Tibial nerve (tissue), 4 donors: Measurements from ENCODE around the gene HNRNPF. TPM values are rescaled to one million over a fixed set of nuclear protein-coding genes. Genes with fewer than 3 reads are reported as not detected.

Experiments used
- DNase-seq, 2 donors: peaks; one replicate each; pipeline ENCODE4 v3.0.0-alpha.2; 2019; ENCODE audit warnings: low spot score in 2 of 2
- H3K27ac ChIP-seq, 4 donors: fragments of 200-600 bp; sonication (generic) in 3 of 4; one replicate each; pipeline ENCODE4 v1.5.1; 2017 to 2019; ENCODE audit warnings: mild to moderate bottlenecking in 1 of 4
- H3K27me3 ChIP-seq, 2 donors: fragments of 200-600 bp; sonication (generic) in 1 of 2; one replicate each; pipeline versions ENCODE4 v1.5.1 to v1.6.0; 2017 to 2019
- H3K36me3 ChIP-seq, 3 donors: fragments of 200-600 bp; sonication (generic); one replicate each; pipeline ENCODE4 v1.5.1; 2018 to 2019
- H3K4me1 ChIP-seq, 4 donors: fragments of 200-600 bp; sonication (generic) in 3 of 4; one replicate each; pipeline ENCODE4 v1.5.1; 2017 to 2019
- H3K4me3 ChIP-seq, 4 donors: fragments of 200-600 bp; sonication (generic) in 3 of 4; one replicate each; pipeline ENCODE4 v1.5.1; 2017 to 2019; ENCODE audit warnings: mild to moderate bottlenecking in 1 of 4, moderate library complexity in 1 of 4
- H3K9me3 ChIP-seq, 4 donors: fragments of 200-600 bp; sonication (generic) in 3 of 4; one replicate each; pipeline ENCODE4 v1.5.1; 2017 to 2019
- EP300 ChIP-seq, 2 donors: sonication (generic); formaldehyde crosslinking; IDR thresholded peaks; one replicate each; pipeline ENCODE4 v1.6.1; 2017; ENCODE audit warnings: antibody characterized with exemption in 2 of 2, mild to moderate bottlenecking in 1 of 2
- POLR2A ChIP-seq, 2 donors: fragments of 450-650 bp; IDR thresholded peaks; one replicate each; pipeline ENCODE4 v1.6.1; 2017; ENCODE audit warnings: antibody characterized with exemption in 2 of 2, mild to moderate bottlenecking in 2 of 2, moderate library complexity in 2 of 2
- WGBS, 2 donors: methylation state at CpG; one replicate each; pipeline ENCODE4 v1.1.5; 2018; 5-methylcytosine and 5-hydroxymethylcytosine counted together
- total RNA-seq, 4 donors: library from RNA; depleted of rRNA; stranded (reverse); fragments of >200 nt; gene quantifications; one replicate each; pipeline ENCODE4 v1.1.0, GENCODE V29; 2016
- TF ChIP-seq, protein P1 (sequence below), 5 experiments: fragments of 200-600 bp in 3 of 5; fragments of 450-650 bp in 2 of 5; sonication (generic) in 3 of 5; IDR thresholded peaks; one replicate each; pipeline ENCODE4 v1.5.1; 2016 to 2019; ENCODE audit warnings: antibody characterized with exemption in 5 of 5, mild to moderate bottlenecking in 3 of 5, moderate library complexity in 2 of 5

HNRNPF gene
- total RNA-seq, 4 donors from 2014 or later, result 112 to 136 (median 134) TPM

DNA sequence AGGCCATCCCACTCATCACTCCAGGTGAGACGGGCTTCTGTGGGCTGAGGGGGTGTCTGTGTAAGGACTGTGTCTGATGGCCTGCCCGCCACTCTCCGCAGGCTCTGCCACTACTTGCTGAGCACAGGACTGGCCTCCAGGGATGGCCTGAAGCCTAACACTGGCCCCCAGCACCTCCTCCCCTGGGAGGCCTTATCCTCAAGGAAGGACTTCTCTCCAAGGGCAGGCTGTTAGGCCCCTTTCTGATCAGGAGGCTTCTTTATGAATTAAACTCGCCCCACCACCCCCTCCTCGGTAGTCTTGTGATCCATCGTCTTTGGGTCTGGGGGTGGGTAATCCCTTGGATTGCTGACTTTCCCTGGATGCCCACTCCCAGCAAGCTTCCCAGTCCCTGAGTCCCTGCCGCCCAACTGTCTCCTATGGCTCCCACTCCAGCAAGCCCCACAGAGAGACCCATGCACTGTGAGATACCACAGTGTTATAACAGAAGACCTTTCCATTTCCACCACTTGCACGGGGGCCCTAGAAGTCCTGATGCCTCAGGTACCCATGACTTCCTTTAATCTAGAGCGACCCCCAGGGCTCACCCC lies 32.8 kb downstream of the HNRNPF start:
- TF ChIP-seq, protein P1, sequence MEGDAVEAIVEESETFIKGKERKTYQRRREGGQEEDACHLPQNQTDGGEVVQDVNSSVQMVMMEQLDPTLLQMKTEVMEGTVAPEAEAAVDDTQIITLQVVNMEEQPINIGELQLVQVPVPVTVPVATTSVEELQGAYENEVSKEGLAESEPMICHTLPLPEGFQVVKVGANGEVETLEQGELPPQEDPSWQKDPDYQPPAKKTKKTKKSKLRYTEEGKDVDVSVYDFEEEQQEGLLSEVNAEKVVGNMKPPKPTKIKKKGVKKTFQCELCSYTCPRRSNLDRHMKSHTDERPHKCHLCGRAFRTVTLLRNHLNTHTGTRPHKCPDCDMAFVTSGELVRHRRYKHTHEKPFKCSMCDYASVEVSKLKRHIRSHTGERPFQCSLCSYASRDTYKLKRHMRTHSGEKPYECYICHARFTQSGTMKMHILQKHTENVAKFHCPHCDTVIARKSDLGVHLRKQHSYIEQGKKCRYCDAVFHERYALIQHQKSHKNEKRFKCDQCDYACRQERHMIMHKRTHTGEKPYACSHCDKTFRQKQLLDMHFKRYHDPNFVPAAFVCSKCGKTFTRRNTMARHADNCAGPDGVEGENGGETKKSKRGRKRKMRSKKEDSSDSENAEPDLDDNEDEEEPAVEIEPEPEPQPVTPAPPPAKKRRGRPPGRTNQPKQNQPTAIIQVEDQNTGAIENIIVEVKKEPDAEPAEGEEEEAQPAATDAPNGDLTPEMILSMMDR (IDR thresholded peaks at IDR 0.05), result no peak
- no peak for TF ChIP-seq POLR2A (IDR thresholded peaks at IDR 0.05)
- no peak for TF ChIP-seq EP300 (IDR thresholded peaks at IDR 0.05)
- Histone ChIP-seq H3K27ac (no peak overlapping the region), H3K4me3 (no peak overlapping the region), H3K4me1 (peaks cover 0 to 4% (median 0%) of the 10 kb centered on the region in 4 donors), H3K36me3 (no peaks in the 10 kb centered on the region), H3K9me3 (no peaks in the 10 kb centered on the region), H3K27me3 (no peaks in the 10 kb centered on the region)
- WGBS, 2 donors, result 89 to 92% methylated on average over 9 of the region's 9 CpGs
- no peak for DNase-seq

DNA sequence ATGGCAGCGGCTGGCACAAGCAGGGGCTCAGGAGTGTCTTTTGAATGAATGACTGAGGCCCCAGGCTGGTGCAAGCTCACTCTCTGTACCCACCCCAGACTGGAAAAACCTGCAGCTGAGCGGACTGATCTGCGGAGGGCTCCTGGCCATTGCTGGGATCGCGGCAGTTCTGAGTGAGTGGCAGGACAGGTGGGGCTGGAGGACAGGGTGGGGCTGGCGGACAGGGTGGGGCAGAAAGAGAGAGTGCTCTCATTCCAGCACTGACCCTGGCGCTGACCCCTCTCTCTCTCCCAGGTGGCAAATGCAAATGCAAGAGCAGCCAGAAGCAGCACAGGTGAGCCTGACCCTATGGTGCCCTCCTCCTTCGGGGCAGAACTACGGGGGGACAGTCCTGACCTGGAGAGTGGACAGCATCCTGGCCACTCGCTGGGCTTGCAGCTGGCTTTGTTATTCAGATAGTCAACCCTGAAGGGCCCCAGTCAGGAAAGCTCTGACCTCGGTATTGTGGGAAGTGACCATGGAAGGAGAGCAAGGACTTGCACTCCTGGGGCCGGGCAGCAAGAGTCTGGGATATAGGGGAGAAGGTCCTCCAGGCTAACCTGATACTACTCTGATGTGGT lies 33.5 kb downstream of the HNRNPF start:
- Histone ChIP-seq H3K27me3 (no peaks in the 10 kb centered on the region), H3K27ac (no peak overlapping the region), H3K36me3 (no peaks in the 10 kb centered on the region), H3K4me3 (no peak overlapping the region), H3K9me3 (no peaks in the 10 kb centered on the region), H3K4me1 (peaks cover 0 to 4% (median 0%) of the 10 kb centered on the region in 4 donors)
- TF ChIP-seq, protein P1 (IDR thresholded peaks at IDR 0.05), result no peak
- no peak for TF ChIP-seq POLR2A (IDR thresholded peaks at IDR 0.05)
- no peak for TF ChIP-seq EP300 (IDR thresholded peaks at IDR 0.05)
- no peak for DNase-seq
- WGBS, 2 donors, result 79 to 83% methylated on average over 11 to 12 of the region's 12 CpGs

DNA sequence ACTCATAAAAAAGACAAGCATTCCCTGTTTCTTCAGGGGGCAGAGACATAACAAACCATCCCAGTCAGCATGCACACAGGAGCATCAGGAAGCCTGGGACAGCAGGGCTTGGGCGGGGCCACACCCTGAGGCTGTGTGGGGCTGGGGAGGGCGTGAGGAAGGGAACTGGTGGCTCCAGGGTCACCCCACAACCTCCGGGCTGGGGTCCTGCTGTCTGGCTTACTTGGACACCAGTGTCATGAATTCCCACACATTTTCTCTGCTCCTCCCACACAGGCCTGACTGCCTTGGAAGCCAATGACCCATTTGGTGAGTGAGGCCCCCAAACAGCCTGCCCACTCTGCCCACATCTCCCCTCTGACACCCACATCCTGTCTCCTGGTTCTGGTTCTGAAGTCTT lies 34.8 kb downstream of the HNRNPF start:
- WGBS, 2 donors, result 71 to 84% methylated on average over 3 of the region's 3 CpGs
- no peaks in the 10 kb centered on the region for H3K27me3 ChIP-seq
- TF ChIP-seq, protein P1 (IDR thresholded peaks at IDR 0.05), result no peak
- no peak for TF ChIP-seq EP300 (IDR thresholded peaks at IDR 0.05)

GRCh38 chr10:43373461-43373860 lies 35.5 kb downstream of the HNRNPF start:
- H3K27me3 ChIP-seq, result no peaks in the 10 kb centered on the region
- peaks cover 0 to 4% (median 0%) of the 10 kb centered on the region in 4 donors for H3K4me1 ChIP-seq
- TF ChIP-seq EP300 (IDR thresholded peaks at IDR 0.05), result no peak
- TF ChIP-seq POLR2A (IDR thresholded peaks at IDR 0.05), result no peak
- TF ChIP-seq, protein P1 (IDR thresholded peaks at IDR 0.05), result no peak
- no peaks in the 10 kb centered on the region for H3K9me3 ChIP-seq
- H3K36me3 ChIP-seq, result no peaks in the 10 kb centered on the region
- no peak overlapping the region for H3K4me3 ChIP-seq
- no peak overlapping the region for H3K27ac ChIP-seq
- WGBS, 2 donors, result 58 to 63% methylated on average over 5 of the region's 5 CpGs
- no peak for DNase-seq

More for the DNA sequence above, 34.8 kb downstream of the HNRNPF start:
- peaks cover 0 to 4% (median 0%) of the 10 kb centered on the region in 4 donors for H3K4me1 ChIP-seq
- H3K4me3 ChIP-seq, result no peak overlapping the region
- DNase-seq, result no peak
- H3K9me3 ChIP-seq, result no peaks in the 10 kb centered on the region
- H3K36me3 ChIP-seq, result no peaks in the 10 kb centered on the region
- no peak overlapping the region for H3K27ac ChIP-seq

DNA sequence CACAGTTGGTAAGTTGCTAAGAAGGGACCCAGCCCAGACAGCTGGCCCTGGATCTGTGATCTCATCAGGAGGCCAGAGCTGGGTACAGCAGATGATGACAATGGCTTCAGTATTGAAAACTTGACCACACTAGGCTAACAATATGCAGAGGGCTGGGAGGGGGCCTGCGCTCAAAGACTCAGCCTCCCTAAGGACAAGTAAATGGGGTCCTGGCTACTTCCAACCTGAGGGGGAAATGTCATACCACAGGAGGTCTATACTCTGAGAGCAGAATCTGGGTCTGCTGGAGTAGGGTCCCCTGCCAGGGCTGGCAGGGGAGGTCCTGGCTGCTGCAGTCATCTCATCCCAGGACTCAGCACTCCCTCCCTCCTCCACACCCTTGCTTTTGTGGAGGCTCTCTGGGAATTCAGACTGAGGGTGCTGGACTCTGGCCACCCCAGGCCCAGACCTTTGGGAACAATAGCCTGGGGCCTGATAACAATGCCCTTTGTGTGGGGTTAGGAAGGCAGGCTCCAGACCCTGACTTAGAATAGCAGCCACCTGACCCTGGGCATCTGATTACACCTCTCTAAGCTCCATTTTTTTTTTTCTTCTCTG lies 36.1 kb downstream of the HNRNPF start:
- WGBS, 2 donors, result 78 to 91% methylated on average over 1 of the region's 1 CpG
- peaks cover 0 to 4% (median 0%) of the 10 kb centered on the region in 4 donors for H3K4me1 ChIP-seq
- H3K4me3 ChIP-seq, result no peak overlapping the region
- DNase-seq, result no peak
- H3K27me3 ChIP-seq, result no peaks in the 10 kb centered on the region
- H3K27ac ChIP-seq, result no peak overlapping the region
- no peaks in the 10 kb centered on the region for H3K9me3 ChIP-seq
- H3K36me3 ChIP-seq, result no peaks in the 10 kb centered on the region
- TF ChIP-seq EP300 (IDR thresholded peaks at IDR 0.05) (no peak), POLR2A (IDR thresholded peaks at IDR 0.05) (no peak)
- TF ChIP-seq, protein P1 (IDR thresholded peaks at IDR 0.05), result no peak
